ENCODE data around the gene SUGCT. TPM values are rescaled to one million over a fixed set of nuclear protein-coding genes. Genes with fewer than 3 reads are reported as not detected.
"Not testable (repeated sequence)": the region's sequence is repeated elsewhere in the genome, so short reads cannot be mapped to it uniquely, and the experiment has no call there.

Gene SUGCT
- total RNA-seq, 2 experiments from 2014 or later, result 0.21 to 0.61 TPM

DNA sequence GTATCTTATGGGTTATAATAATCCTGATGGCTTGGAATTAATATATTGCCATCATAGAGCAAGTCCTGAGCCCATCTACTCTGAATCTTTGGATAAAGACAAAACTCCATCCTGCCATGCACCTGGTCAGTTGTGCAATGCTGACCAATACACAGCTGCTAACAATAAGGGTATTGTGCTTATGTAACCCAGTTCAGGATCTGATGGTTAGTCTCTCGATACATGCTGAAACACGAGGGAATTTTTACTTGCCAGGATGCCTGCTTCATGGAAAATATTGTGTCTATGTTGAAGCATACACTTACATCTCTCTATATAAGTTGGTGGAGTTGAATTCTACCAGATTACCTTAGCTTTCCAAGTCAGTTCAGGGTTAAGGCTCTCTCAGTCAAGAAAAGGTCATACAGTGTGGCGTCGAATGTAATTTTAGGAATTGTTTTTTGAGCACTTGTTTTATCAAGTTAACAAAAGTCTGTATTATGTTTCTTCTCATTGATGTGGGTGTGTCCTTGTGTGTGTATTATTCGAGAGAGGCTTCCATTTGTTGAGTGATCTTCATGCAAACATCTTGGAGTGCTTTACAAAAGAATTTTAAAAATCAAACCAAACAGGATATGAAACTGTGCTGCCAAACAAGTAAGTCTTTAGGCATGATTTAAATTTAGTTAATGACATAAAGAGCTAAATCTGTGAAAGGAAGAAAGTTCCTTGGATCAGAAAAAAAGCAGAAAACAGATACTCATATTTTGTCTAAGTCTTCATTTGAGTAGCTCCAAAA is 449.1 kb downstream of the SUGCT start:
- no peak overlapping the region for H3K27ac Mint-ChIP-seq
- peaks cover 2% of the 10 kb centered on the region for H3K27me3 Mint-ChIP-seq
- CTCF ChIA-PET, result no interaction called here
- no peaks in the 10 kb centered on the region for H3K4me1 Mint-ChIP-seq
- peaks cover 1% of the 10 kb centered on the region for H3K36me3 Mint-ChIP-seq
- no peaks in the 10 kb centered on the region for H3K9me3 Mint-ChIP-seq (ENCODE audit: low read depth)
- no peak overlapping the region for H3K4me3 Mint-ChIP-seq
- ATAC-seq (no peak), DNase-seq (no peak)

DNA sequence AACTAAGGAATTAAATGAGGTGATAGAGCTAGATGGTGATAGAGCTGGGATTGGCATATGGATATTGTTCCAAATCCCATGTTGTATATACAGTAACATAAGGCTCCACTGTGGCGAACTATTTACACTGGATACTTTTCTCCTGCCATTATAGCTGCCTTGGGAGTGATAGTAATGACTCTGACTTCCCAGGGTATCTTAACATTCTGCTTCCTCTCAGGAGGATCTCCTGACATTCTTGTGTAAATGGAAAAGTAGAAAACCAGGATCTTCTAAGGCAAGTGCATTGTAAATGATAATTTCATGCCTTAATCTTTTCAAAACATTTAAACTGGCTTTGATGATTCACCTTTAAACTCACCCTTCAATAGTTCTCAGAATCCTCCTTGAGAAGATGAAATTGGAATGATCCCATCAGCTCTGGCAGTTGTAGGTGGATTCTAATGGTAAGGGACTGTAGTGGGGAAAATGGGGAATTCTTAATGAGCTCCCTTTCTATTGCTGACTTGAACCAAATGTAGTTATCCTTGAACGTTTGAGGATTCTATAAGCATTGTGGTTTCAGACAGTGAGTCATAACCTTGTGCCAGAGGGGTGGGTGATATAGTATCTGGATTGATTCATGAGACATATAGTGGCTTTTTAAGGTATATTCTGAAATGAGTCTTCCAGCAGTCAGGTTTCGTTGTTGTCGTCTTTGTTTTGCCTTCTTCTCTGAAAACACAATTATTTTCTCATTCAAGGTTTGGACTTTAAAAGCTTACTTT is 450.0 kb downstream of the SUGCT start:
- CTCF ChIA-PET, result no interaction called here

DNA sequence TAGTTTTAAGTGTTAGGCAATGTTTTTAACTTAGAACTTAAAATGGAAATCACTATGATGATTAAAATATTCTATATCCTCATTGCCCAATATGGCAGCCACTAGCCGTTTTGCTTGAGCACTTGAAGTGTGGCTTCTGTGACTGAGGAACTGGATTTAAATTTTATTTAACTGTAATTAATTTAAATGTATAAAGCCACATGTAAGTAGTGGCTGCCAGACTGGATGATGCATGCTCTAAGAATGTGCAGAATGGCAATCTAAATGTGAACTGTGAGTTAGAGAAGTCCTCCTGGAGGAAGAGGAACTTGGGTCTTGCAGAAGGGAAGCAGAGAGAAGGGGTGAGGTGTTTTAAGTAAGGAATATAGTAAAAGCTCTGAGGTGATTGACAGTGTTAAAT is 451.4 kb downstream of the SUGCT start:
- CTCF ChIA-PET, result no interaction called here
- H3K4me3 Mint-ChIP-seq, result no peak overlapping the region

More for the DNA sequence above, 450.0 kb downstream of the SUGCT start:
- ATAC-seq (no peak), DNase-seq (no peak)
- Mint-ChIP-seq H3K4me1 (no peaks in the 10 kb centered on the region), H3K36me3 (peaks cover 1% of the 10 kb centered on the region), H3K27ac (no peak overlapping the region), H3K4me3 (no peak overlapping the region), H3K27me3 (peaks cover 2% of the 10 kb centered on the region), H3K9me3 (ENCODE audit: low read depth) (no peaks in the 10 kb centered on the region)

DNA sequence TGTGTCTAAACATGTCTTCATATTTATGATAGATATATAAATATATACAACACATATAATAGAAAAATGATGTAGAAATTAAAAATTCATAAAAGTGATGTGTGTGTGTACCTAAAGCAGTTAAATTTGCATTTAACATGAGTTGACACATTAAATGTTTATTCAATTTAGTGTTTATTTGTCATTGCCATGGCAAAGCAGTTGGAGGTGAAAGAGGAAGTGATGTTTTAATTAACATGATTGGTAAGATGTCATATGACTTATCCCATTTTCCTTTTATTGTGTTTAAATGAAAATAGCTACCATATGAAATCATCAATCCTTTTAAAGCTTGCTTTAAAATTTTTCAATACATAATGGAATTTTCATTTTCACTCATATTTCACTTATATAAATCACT is 452.6 kb downstream of the SUGCT start:
- H3K9me3 Mint-ChIP-seq (ENCODE audit: low read depth), result peaks cover 2% of the 10 kb centered on the region
- no peaks in the 10 kb centered on the region for H3K4me1 Mint-ChIP-seq
- ATAC-seq (no peak), DNase-seq (no peak)
- H3K27me3 Mint-ChIP-seq, result peaks cover 2% of the 10 kb centered on the region
- CTCF ChIA-PET, result no interaction called here
- peaks cover 1% of the 10 kb centered on the region for H3K36me3 Mint-ChIP-seq
- no peak overlapping the region for H3K4me3 Mint-ChIP-seq
- no peak overlapping the region for H3K27ac Mint-ChIP-seq

More for the DNA sequence above, 451.4 kb downstream of the SUGCT start:
- DNase-seq, result no peak
- peaks cover 2% of the 10 kb centered on the region for H3K27me3 Mint-ChIP-seq
- peaks cover 2% of the 10 kb centered on the region for H3K9me3 Mint-ChIP-seq (ENCODE audit: low read depth)
- no peaks in the 10 kb centered on the region for H3K4me1 Mint-ChIP-seq
- no peak overlapping the region for H3K27ac Mint-ChIP-seq
- ATAC-seq, result no peak
- H3K36me3 Mint-ChIP-seq, result peaks cover 1% of the 10 kb centered on the region

DNA sequence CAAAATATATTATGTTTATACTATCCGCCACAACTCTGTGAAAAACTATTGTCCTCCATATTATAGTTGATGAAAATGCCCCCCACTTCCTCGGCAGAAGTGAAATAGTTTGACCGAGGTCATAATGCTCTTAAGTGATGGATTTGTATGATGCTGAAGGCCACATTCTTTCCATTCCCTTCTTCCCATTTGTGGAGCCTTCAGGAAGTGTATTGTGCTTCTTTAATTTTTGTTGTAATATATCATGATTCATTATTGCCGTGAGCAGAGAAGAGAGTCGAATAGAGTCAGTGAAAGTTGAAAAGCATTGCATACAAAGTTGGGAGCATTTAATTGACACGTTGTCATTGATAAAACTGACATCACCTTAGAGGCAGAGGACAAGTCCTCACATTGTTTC is 460.3 kb downstream of the SUGCT start:
- peaks cover 4% of the 10 kb centered on the region for H3K4me1 Mint-ChIP-seq
- H3K4me3 Mint-ChIP-seq, result no peak overlapping the region
- H3K36me3 Mint-ChIP-seq, result no peaks in the 10 kb centered on the region
- no peaks in the 10 kb centered on the region for H3K27me3 Mint-ChIP-seq
- DNase-seq (no peak), ATAC-seq (no peak)
- no peak overlapping the region for H3K27ac Mint-ChIP-seq
- peaks cover 2% of the 10 kb centered on the region for H3K9me3 Mint-ChIP-seq (ENCODE audit: low read depth)
- CTCF ChIA-PET, result no interaction called here

DNA sequence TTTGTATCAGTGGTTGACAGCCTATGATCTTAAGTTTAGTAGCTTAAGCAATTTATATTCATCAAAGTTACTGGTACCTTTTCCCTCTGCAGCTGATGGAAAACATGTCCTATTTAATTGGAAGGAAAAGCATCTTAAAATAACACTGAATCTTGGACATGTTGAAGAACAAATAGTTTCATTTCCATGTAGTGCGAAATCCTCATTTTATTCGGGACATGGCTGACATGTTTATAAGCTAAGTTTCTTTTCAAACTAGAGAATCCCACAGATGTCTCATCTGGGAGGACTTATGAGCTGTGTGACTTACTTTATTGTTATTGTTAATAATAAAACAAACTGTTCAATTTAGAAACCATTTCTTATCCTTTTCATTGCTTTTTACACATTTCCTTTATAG is 461.0 kb downstream of the SUGCT start:
- Mint-ChIP-seq H3K27me3 (no peaks in the 10 kb centered on the region), H3K9me3 (ENCODE audit: low read depth) (no peaks in the 10 kb centered on the region), H3K27ac (no peak overlapping the region), H3K4me1 (peaks cover 4% of the 10 kb centered on the region), H3K4me3 (no peak overlapping the region), H3K36me3 (no peaks in the 10 kb centered on the region)
- ATAC-seq (no peak), DNase-seq (no peak)
- CTCF ChIA-PET, result no interaction called here

DNA sequence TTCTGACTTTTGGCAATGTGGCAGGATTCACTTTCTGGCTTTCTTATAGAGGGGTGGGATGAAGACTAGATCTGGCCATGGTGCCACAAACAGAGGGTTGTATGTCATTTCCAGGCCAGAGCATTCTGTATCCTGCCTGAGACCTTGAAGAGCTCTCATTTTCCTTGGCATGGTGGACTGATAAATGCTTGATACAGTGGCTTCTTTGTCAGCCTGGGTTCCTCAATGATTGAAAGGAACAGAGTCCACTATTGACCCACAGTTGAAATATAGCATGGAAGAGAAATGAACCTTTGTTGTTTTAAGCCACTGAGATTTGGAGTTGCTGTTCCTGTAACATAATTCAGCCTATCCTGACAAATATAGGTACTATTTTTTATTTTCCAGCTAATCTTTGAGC is 462.7 kb downstream of the SUGCT start:
- Mint-ChIP-seq H3K36me3 (no peaks in the 10 kb centered on the region), H3K4me1 (peaks cover 8% of the 10 kb centered on the region), H3K9me3 (ENCODE audit: low read depth) (no peaks in the 10 kb centered on the region), H3K27me3 (no peaks in the 10 kb centered on the region), H3K4me3 (no peak overlapping the region), H3K27ac (no peak overlapping the region)
- DNase-seq (no peak), ATAC-seq (no peak)
- CTCF ChIA-PET, result no interaction called here

DNA sequence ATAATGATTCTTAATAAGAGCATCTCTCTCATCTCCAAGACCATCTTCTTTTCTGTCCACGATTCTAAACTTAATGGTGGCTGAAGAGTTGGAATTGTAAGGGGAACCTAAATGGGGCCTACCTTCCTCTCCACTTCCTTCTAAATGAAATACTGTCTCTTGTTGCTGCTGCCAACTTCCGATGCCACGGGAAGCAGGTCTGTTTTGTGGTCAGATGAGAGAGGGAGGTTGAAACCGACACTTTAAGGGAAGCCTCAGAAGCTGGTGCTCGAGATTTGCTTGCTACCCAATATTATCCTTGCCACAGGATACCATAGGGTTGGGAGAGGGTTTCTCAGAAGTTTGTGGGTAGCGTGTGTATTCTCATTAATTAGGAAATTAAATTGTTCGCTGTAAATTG is 464.1 kb downstream of the SUGCT start:
- Mint-ChIP-seq H3K36me3 (no peaks in the 10 kb centered on the region), H3K4me3 (no peak overlapping the region), H3K9me3 (ENCODE audit: low read depth) (peaks cover 3% of the 10 kb centered on the region), H3K27ac (no peak overlapping the region), H3K4me1 (peaks cover 8% of the 10 kb centered on the region), H3K27me3 (no peaks in the 10 kb centered on the region)
- ATAC-seq, result no peak
- CTCF ChIA-PET, result no interaction called here
- DNase-seq, result no peak

DNA sequence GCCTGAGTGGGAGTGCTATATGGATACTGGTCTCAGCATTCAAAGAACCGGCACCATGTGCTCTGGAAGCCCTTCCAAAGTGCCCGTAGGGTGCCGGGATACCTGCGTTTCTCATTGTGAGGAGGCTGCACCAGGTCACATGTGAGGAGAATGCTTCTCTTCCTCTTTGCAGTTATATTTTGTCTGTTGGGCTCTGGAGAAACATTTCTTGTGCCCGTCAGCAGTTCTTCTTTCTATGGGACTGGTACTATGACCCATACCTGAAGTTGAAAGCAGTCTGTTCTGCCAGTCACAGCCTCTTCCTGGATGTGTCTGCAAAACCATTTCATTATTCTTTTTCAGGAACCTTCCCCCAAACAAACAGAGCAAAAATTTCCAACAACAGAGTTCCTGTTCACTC is 465.0 kb downstream of the SUGCT start:
- no peaks in the 10 kb centered on the region for H3K27me3 Mint-ChIP-seq
- H3K9me3 Mint-ChIP-seq (ENCODE audit: low read depth), result peaks cover 3% of the 10 kb centered on the region
- no peak overlapping the region for H3K4me3 Mint-ChIP-seq
- no peak overlapping the region for H3K27ac Mint-ChIP-seq
- no peak for DNase-seq
- no peaks in the 10 kb centered on the region for H3K36me3 Mint-ChIP-seq
- ATAC-seq, result no peak
- H3K4me1 Mint-ChIP-seq, result peaks cover 8% of the 10 kb centered on the region
- CTCF ChIA-PET, result no interaction called here

DNA sequence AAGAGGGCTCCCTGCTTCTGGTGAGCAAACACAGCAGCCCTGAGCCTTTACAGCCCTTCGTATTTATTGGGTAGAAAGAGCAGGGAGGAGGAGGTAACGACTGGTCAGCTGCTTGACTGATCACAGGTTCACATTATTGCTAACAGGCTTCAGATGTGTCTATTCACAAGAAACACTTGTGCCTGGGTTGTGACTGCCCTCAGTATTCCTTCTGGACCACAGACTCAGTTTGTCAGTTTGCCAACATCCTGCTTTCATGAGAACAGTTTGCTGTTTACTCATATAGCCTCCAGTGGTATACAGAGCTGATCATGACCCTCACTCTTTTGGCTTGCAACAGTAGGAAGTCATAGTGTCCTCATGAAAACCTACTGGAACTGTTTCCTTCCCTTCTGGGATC is 467.5 kb downstream of the SUGCT start:
- not testable (repeated sequence) for H3K4me3 Mint-ChIP-seq

DNA sequence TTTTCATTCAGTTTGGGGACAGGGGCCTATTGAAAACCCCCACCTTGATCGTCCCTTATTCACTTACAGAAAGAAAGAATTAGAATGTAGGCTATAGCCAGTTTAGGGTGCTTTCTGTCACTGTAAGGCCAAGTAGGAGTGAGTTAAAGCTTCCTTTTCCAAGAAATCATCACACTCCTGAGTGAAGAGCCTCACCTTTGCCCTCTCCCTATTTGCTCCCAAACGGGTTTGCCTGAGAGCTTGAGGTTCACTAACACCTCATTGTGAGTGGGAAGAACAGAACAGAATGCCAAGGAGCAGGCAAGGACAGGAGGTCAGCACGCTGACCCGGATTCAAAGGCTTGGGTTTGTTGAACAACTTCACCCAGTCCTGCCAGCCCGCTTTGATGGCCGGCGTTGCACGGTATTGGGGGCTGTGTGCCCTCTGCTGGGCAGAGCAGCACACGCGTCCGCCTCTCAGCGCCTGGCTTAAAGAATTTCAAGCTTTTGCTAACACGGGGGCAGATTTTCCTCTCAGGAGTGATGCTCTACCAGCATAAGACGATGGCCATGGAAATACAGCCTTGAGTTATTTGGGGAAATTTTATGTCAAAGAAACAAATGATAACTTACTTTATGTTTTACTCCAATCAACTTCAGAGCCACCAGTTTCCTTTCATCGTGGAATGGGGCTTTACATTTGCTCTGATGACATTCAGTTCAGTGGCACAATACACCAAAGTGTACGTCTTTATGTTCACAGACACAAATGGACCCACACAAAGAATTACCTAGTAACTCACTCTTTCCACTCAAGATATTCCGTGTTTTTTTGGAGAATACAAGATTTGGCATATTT is 470.0 kb downstream of the SUGCT start:
- Mint-ChIP-seq H3K4me1 (peaks cover 9% of the 10 kb centered on the region), H3K9me3 (ENCODE audit: low read depth) (peaks cover 5% of the 10 kb centered on the region), H3K4me3 (no peak overlapping the region), H3K27me3 (no peaks in the 10 kb centered on the region), H3K36me3 (no peaks in the 10 kb centered on the region), H3K27ac (no peak overlapping the region)
- DNase-seq (no peak), ATAC-seq (no peak)
- CTCF ChIA-PET, result interaction anchor here (2.2 kb wide), 1 partner anchor 372 kb away, joined by 5 read pairs; no protein-coding TSS in a partner anchor

More for the DNA sequence above, 467.5 kb downstream of the SUGCT start:
- CTCF ChIA-PET; H3K9me3 Mint-ChIP-seq (ENCODE audit: low read depth); H3K27me3 Mint-ChIP-seq; DNase-seq; H3K36me3 Mint-ChIP-seq; H3K27ac Mint-ChIP-seq; ATAC-seq: not testable (repeated sequence)
- H3K4me1 Mint-ChIP-seq, result peaks cover 13% of the 10 kb centered on the region

DNA sequence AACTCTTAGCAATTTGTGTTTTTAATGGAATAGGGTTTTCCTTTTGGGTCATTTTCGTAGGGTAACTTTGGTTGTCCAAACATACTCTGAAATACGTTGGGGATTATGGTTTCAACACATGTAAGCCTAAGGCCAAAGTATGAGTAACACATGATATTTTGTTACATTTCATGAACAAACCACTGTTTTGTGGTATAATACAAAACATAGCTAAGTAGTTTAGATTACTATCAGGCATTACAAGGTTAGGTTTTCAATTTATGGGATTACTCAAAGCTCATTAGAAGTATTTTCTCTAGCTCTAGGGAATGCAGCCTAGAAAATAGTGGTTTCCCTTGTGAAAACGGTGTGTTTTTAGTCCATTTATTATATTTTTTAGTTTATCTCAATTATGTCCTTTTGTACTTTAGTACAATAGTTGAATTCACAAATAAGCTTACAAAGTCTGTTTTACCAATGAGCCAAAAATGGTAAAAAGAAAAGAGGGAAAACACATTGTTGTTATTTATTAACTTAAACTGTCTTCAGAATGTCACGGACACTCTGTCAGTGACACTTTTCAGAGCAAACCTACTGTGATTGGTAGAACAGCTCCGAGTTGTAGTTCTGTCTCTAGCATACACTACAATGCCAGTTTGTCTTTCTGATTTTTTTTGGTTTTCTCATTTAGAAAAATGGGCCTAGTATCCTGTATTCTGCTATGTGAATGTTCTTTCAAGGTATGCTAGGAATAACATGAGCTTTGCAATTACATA is 473.7 kb downstream of the SUGCT start:
- no peak overlapping the region for H3K27ac Mint-ChIP-seq
- peaks cover 5% of the 10 kb centered on the region for H3K9me3 Mint-ChIP-seq (ENCODE audit: low read depth)
- H3K4me1 Mint-ChIP-seq, result peaks cover 5% of the 10 kb centered on the region
- no peak overlapping the region for H3K4me3 Mint-ChIP-seq
- DNase-seq, result no peak
- no peak for ATAC-seq
- no peaks in the 10 kb centered on the region for H3K36me3 Mint-ChIP-seq
- H3K27me3 Mint-ChIP-seq, result no peaks in the 10 kb centered on the region
- CTCF ChIA-PET, result no interaction called here

DNA sequence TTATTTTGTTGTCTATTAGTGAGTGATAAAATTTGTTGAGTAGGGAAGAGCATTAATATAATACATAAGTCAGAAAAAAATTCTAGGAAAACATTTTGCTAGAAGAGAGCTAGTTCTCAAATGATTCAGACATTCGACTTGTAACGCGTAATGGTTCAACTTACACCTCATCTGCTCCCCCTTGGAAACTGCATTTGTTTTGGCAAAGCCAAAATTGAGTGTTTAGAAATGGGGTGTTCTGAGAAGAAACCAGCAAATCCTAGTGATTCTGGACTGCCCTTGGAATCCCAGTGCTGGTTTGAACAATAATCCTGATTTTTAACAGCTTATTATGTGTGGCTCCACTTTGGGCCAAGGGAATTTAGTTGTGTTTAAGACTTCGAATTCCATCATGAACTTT is 475.7 kb downstream of the SUGCT start:
- ATAC-seq (no peak), DNase-seq (no peak)
- Mint-ChIP-seq H3K27me3 (no peaks in the 10 kb centered on the region), H3K4me3 (no peak overlapping the region), H3K36me3 (no peaks in the 10 kb centered on the region), H3K9me3 (ENCODE audit: low read depth) (peaks cover 2% of the 10 kb centered on the region), H3K4me1 (peaks cover 5% of the 10 kb centered on the region), H3K27ac (no peak overlapping the region)
- CTCF ChIA-PET, result no interaction called here
